Lower lobe of right lung (tissue), 2 donors: ENCODE measurements around the gene FRRS1L. TPM values are rescaled to one million over a fixed set of nuclear protein-coding genes. Genes with fewer than 3 reads are reported as not detected.
A peak's percentile ranks its signal among the peaks of the same experiment; 100 is the strongest.

Experiments
- ATAC-seq, 2 donors: fragments of 200-7000 bp; cut with Tn5 transposase; one replicate each; pipeline ENCODE4 v1.9.1; 2020 to 2022; ENCODE audit warnings: mild to moderate bottlenecking in 2 of 2, moderate library complexity in 2 of 2
- DNase-seq: peaks from one replicate; pipeline ENCODE4 v3.0.0-alpha.2; 2020
- H3K27ac ChIP-seq: fragments of 200-600 bp; one replicate; pipeline ENCODE4 v1.8.0; 2022
- H3K27me3 ChIP-seq: fragments of 200-600 bp; one replicate; pipeline ENCODE4 v1.8.0; 2022; ENCODE audit warnings: low read depth
- H3K36me3 ChIP-seq: fragments of 200-600 bp; one replicate; pipeline ENCODE4 v1.8.0; 2022; ENCODE audit warnings: mild to moderate bottlenecking
- H3K4me1 ChIP-seq: fragments of 200-600 bp; one replicate; pipeline ENCODE4 v1.8.0; 2022
- H3K4me3 ChIP-seq: fragments of 200-600 bp; one replicate; pipeline ENCODE4 v1.8.0; 2022; ENCODE audit warnings: mild to moderate bottlenecking
- H3K9me3 ChIP-seq: fragments of 200-600 bp; one replicate; pipeline ENCODE4 v1.8.0; 2022
- intact Hi-C: fragments of 100-400 bp; cut with DNase I; formaldehyde crosslinking; loops from one replicate; pipeline ENCODE4 v1.11.0; 2022
- total RNA-seq: library from RNA; stranded (reverse); fragmentation: NEBNext Ultra II Directional; extraction: Animal tissue kit (Norgen Biotek cat#: 25700); gene quantifications from one replicate; pipeline ENCODE4 v1.2.1, GENCODE V29; 2021
- TF ChIP-seq, protein P1 (sequence below): fragments of 200-600 bp; IDR thresholded peaks from one replicate; pipeline ENCODE4 v1.8.0; 2022; ENCODE audit warnings: antibody characterized with exemption, mild to moderate bottlenecking
- donor health status: DM: no; HTN: yes; CAD: no; lungs with severe emphysema.

The FRRS1L gene
- total RNA-seq, 1 donor from 2014 or later = 0.06 TPM

DNA sequence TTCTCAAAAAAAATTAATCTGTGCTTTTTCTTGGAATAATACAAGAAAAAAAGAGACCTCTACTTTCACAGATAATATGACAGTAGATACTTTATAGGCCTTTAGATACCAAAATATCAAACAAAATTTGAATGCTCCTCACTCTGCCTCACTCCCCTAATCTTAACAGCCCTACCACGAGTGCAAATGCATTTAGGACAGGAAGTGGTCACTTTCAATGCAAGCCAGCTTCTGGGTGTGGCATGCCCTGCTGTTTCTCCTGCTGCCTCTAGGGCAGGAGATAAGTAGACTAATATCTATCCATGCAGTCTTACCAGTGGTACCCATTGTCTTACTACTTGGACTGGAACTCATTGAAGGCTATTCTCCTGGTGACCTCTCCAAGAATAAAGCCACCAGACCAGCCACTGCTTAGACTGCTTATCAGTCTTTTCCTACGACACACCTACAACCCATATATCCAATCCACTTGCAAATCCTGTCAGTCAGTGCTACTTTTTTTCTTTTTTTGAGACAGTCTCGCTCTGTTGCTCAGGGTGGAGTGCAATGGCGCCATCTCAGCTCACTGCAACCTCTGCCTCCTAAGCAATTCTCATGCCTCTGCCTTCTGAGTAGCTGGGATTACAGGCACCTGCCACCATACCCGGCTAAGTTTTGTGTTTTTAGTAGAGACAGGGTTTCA is 23.0 kb downstream of the FRRS1L start:
- peak in 1 of 2 donors; percentile 48 for ATAC-seq

DNA sequence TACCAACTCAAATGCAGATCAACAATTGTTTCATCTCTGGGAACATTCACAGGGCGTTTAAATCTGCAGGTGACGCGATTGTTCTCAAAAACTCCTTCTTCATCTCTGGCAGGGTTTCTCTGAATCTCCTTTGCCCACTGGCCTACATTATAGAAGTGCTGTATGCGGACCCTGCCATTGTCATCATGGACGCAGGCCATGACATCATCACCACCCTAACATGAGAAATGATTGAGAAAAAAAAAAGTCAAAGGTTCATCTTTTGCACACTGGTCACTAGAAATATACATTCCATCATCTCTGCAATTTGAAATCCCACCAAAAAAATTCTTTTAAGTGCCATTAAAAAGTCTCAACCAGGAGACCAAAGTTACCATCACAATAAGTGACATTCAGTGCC is 25.7 kb downstream of the FRRS1L start:
- intact Hi-C loops = no loop called here
- ATAC-seq = no peak

More for the DNA sequence above, 23.0 kb downstream of the FRRS1L start:
- Histone ChIP-seq H3K36me3 (no peaks in the 10 kb centered on the region), H3K4me1 (no peaks in the 10 kb centered on the region), H3K27me3 (no peaks in the 10 kb centered on the region), H3K4me3 (no peak overlapping the region), H3K27ac (no peak overlapping the region), H3K9me3 (no peaks in the 10 kb centered on the region)
- intact Hi-C loops = no loop called here
- TF ChIP-seq, protein P1, sequence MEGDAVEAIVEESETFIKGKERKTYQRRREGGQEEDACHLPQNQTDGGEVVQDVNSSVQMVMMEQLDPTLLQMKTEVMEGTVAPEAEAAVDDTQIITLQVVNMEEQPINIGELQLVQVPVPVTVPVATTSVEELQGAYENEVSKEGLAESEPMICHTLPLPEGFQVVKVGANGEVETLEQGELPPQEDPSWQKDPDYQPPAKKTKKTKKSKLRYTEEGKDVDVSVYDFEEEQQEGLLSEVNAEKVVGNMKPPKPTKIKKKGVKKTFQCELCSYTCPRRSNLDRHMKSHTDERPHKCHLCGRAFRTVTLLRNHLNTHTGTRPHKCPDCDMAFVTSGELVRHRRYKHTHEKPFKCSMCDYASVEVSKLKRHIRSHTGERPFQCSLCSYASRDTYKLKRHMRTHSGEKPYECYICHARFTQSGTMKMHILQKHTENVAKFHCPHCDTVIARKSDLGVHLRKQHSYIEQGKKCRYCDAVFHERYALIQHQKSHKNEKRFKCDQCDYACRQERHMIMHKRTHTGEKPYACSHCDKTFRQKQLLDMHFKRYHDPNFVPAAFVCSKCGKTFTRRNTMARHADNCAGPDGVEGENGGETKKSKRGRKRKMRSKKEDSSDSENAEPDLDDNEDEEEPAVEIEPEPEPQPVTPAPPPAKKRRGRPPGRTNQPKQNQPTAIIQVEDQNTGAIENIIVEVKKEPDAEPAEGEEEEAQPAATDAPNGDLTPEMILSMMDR = peak; percentile 24
- DNase-seq = no peak

DNA sequence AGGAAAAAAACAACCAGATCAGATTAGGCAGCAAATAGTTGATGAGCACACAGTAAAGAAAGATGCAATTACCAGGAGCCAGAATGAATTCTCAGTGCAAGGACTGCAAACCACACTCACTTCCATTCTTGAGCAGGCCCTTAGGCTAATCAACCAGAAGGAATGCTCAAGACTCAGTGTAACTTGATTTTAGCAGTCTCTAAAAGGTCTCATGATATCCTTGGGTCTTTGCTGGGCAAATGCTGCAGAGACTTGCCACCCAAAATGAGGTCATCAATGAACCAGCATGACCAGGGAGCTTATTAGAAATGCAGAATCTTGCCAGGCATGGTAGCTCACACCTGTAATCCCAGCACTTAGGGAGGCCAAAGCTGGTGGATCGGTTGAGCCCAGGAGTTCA is 27.2 kb downstream of the FRRS1L start:
- no peaks in the 10 kb centered on the region for H3K27me3 ChIP-seq
- DNase-seq (no peak), ATAC-seq (no peak)
- H3K9me3 ChIP-seq = no peaks in the 10 kb centered on the region
- H3K27ac ChIP-seq = no peak overlapping the region
- TF ChIP-seq, protein P1 = no peak
- intact Hi-C loops = no loop called here
- no peak overlapping the region for H3K4me3 ChIP-seq
- H3K4me1 ChIP-seq = no peaks in the 10 kb centered on the region
- H3K36me3 ChIP-seq = no peaks in the 10 kb centered on the region

More for the DNA sequence above, 25.7 kb downstream of the FRRS1L start:
- Histone ChIP-seq H3K4me1 (no peaks in the 10 kb centered on the region), H3K27ac (no peak overlapping the region), H3K4me3 (no peak overlapping the region), H3K9me3 (no peaks in the 10 kb centered on the region), H3K36me3 (no peaks in the 10 kb centered on the region), H3K27me3 (no peaks in the 10 kb centered on the region)
- TF ChIP-seq, protein P1 = no peak
- no peak for DNase-seq

DNA sequence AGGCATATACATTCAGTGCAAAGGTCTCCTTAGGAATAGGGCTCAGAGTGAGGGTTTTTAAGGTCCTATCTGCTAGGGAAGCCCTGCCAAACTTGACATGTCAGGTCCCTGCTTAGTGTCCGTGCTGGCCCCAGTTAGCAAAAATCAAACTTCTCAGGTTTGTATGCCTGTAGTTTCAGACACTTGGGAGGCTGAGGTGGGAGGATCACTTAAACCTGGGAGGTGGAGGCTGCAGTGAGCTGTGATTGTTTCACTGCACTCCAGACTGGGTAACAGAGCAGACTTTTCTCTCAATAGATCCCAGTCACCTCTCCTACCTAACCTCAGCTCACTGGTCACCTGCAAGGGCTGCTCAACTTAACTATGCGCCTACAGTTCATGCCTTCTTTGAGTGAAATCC is 28.6 kb downstream of the FRRS1L start:
- Histone ChIP-seq H3K36me3 (no peaks in the 10 kb centered on the region), H3K9me3 (no peaks in the 10 kb centered on the region), H3K4me3 (no peak overlapping the region), H3K4me1 (no peaks in the 10 kb centered on the region), H3K27ac (no peak overlapping the region), H3K27me3 (no peaks in the 10 kb centered on the region)
- TF ChIP-seq, protein P1 = no peak
- ATAC-seq (no peak), DNase-seq (no peak)
- intact Hi-C loops = no loop called here

DNA sequence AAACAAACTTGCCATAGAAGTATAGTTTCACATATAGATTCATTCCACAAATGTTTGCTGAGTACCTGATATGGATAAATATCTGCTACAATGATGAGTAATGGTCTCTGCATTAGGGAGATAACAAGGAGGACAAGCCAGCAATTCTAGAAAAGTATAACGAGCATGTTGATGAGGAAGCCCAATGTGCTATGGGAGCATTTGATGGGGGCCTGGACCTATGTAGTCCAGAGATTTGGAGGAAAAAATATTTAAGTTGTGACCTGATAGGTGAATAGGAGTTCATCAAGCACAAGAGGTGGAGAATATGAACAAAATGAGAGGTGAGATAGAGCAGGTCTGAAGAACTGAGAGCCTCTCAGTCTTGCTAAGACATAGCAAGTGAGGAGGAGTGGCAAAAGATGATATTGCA is 32.9 kb downstream of the FRRS1L start:
- no peaks in the 10 kb centered on the region for H3K36me3 ChIP-seq
- ATAC-seq = no peak
- no peak overlapping the region for H3K27ac ChIP-seq
- no peak for DNase-seq
- H3K27me3 ChIP-seq = no peaks in the 10 kb centered on the region
- H3K4me1 ChIP-seq = no peaks in the 10 kb centered on the region
- intact Hi-C loops = no loop called here
- H3K4me3 ChIP-seq = no peak overlapping the region
- H3K9me3 ChIP-seq = no peaks in the 10 kb centered on the region
- TF ChIP-seq, protein P1 = no peak
